Stimulated activated CD4-positive, alpha-beta T cell treated with anti-CD3 and anti-CD28 coated beads, Interleukin-15, amount 100 ng/mL, for 24 hours (primary cell): ENCODE measurements around the gene RILPL2.
"Not testable (repeated sequence)": the region's sequence is repeated elsewhere in the genome, so short reads cannot be mapped to it uniquely, and the experiment has no call there.

ENCODE experiments used
- DNase-seq: peaks from one replicate; pipeline ENCODE4 v3.0.0-alpha.2; 2020

RILPL2 gene

GRCh38 chr12:123379391-123379790, 57.1 kb downstream of the RILPL2 start:
- DNase-seq = no peak

- not testable (repeated sequence) for DNase-seq
Observed at GRCh38 chr12:123372415-123372814, 64.1 kb downstream of the RILPL2 start.

- DNase-seq = not testable (repeated sequence)
Observed at GRCh38 chr12:123371667-123372368, 64.7 kb downstream of the RILPL2 start.

- no peak for DNase-seq
Observed at GRCh38 chr12:123369229-123369628, 67.3 kb downstream of the RILPL2 start.

GRCh38 chr12:123368431-123368830, 68.1 kb downstream of the RILPL2 start:
- DNase-seq = not testable (repeated sequence)

GRCh38 chr12:123367511-123367910, 69.0 kb downstream of the RILPL2 start:
- DNase-seq = no peak
